Regular cardiac myocyte (primary cell): ENCODE data around the gene VSTM4. TPM values are rescaled to one million over a fixed set of nuclear protein-coding genes. Genes with fewer than 3 reads are reported as not detected.

Experiments
- total RNA-seq: library from RNA; depleted of rRNA; stranded (reverse); fragments of >200 nt; gene quantifications from 2 replicates; pipeline ENCODE4 v1.2.3, GENCODE V29; 2014

VSTM4 gene, protein sequence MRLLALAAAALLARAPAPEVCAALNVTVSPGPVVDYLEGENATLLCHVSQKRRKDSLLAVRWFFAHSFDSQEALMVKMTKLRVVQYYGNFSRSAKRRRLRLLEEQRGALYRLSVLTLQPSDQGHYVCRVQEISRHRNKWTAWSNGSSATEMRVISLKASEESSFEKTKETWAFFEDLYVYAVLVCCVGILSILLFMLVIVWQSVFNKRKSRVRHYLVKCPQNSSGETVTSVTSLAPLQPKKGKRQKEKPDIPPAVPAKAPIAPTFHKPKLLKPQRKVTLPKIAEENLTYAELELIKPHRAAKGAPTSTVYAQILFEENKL
- total RNA-seq: 0.77 and 4.5 TPM in 2 replicates

GRCh38 chr10:49115015-49115795 lies at the start of gene VSTM4:
Gene VSTM4, minus strand, starts transcription at chr10:49115522. Its CDS starts 37 bp downstream, at chr10:49115485.

GRCh38 chr10:49133706-49134248 lies 18.5 kb upstream of the VSTM4 start, which contains the start of gene FAM170B:
Gene FAM170B, minus strand, starts transcription at chr10:49134021. Its CDS starts 103 bp downstream, at chr10:49133918.

Other genes with a start within 250 kb of the VSTM4 start
- not detected in 2 replicates for gene LRRC18, start 175.7 kb downstream of the VSTM4 start, total RNA-seq
- 0.28 TPM in 1 of 2 replicates, not detected in the other for gene FAM170B, start 18.5 kb upstream of the VSTM4 start, total RNA-seq
- gene TMEM273, start 72.9 kb upstream of the VSTM4 start, total RNA-seq: 0.58 and 4.2 TPM in 2 replicates
- not detected in 2 replicates for gene C10orf71, start 183.6 kb upstream of the VSTM4 start, total RNA-seq